Panc1 (cell line): ENCODE measurements around the gene SMPX. TPM values are rescaled to one million over a fixed set of nuclear protein-coding genes. Genes with fewer than 3 reads are reported as not detected.

Experiments
- ATAC-seq: fragments of 200-7000 bp; cut with Tn5 transposase; 2 replicates; pipeline ENCODE4 v1.9.1; 2020; ENCODE audit warnings: mild to moderate bottlenecking, moderate library complexity
- BruUV-seq: library from RNA; stranded (reverse); fragments of 400-500 nt; replicated peaks from 2 replicates; lab custom pipeline; 2021; lab: Mats Ljungman, UMichigan
- CTCF ChIA-PET: fragments of 300-600 bp; sonication (Branson Sonifier 250); formaldehyde crosslinking; loops from one replicate; lab custom pipeline; 2022; ENCODE audit warnings: antibody characterized with exemption; lab: Charles Lee
- POLR2A ChIA-PET: fragments of 300-600 bp; sonication (Branson Sonifier 250); formaldehyde crosslinking; loops from one replicate; lab custom pipeline; 2022; ENCODE audit warnings: antibody characterized with exemption; lab: Charles Lee
- DNase-seq: peaks from one replicate; pipeline ENCODE4 v3.0.0-alpha.2; 2010; ENCODE audit warnings: low read depth, low spot score
- H3K27ac ChIP-seq: 2 replicates; pipeline ENCODE4 v1.5.1; 2011; ENCODE audit warnings: mild to moderate bottlenecking, low read length, inconsistent platforms
- H3K27me3 ChIP-seq: fragments of 200-500 bp; sonication (Bioruptor generic); 2 replicates; pipeline ENCODE4 v1.6.0; 2014; ENCODE audit warnings: low read length, inconsistent platforms; ENCODE audit not compliant: control insufficient read depth, insufficient read depth
- H3K36me3 ChIP-seq: fragments of 200-500 bp; sonication (Bioruptor generic); 2 replicates; pipeline ENCODE4 v1.5.1; 2014; ENCODE audit warnings: inconsistent platforms, mild to moderate bottlenecking, low read length, moderate library complexity; ENCODE audit not compliant: control insufficient read depth, insufficient read depth
- H3K4me1 ChIP-seq: 2 replicates; pipeline ENCODE4 v1.5.1; 2011; ENCODE audit warnings: inconsistent platforms, mild to moderate bottlenecking, low read length, moderate library complexity; ENCODE audit not compliant: control insufficient read depth, insufficient read depth
- H3K4me3 ChIP-seq, 2 experiments: 2 replicates each; pipeline ENCODE4 v1.5.1; 2011 to 2012; ENCODE audit warnings: low read depth in 2 of 2, low read length in 2 of 2, mild to moderate bottlenecking in 2 of 2, inconsistent platforms in 1 of 2, moderate library complexity in 1 of 2
- H3K9me3 ChIP-seq: fragments of 200-500 bp; sonication (Bioruptor generic); 2 replicates; pipeline ENCODE4 v1.5.1; 2014; ENCODE audit warnings: low read depth, mild to moderate bottlenecking, inconsistent platforms, low read length, moderate library complexity; ENCODE audit not compliant: control insufficient read depth, insufficient read depth
- POLR2AphosphoS5 ChIP-seq: IDR thresholded peaks from 2 replicates; pipeline ENCODE4 v1.6.1; 2012; ENCODE audit warnings: mild to moderate bottlenecking, low read depth, low read length, moderate library complexity
- SIN3A ChIP-seq: IDR thresholded peaks from 2 replicates; pipeline ENCODE4 v1.6.1; 2012; ENCODE audit warnings: low read depth, mild to moderate bottlenecking, low read length, moderate library complexity, borderline replicate concordance; ENCODE audit not compliant: insufficient read depth
- TCF7L2 ChIP-seq: IDR thresholded peaks from 2 replicates; pipeline ENCODE4 v1.6.1; 2011; ENCODE audit warnings: mild to moderate bottlenecking, low read depth, low read length, inconsistent platforms
- in situ Hi-C: cut with HindIII; loops from 2 replicates; pipeline ENCODE4 v1.10.0; 2016; ENCODE audit warnings: low sequenced_read_pairs, low pct_unique_long_range_greater_than_20kb
- intact Hi-C: fragments of 100-400 bp; cut with micrococcal nuclease; formaldehyde crosslinking; loops from one replicate; pipeline ENCODE4 v1.10.0; 2022; ENCODE audit not compliant: unreplicated experiment
- total RNA-seq: library from RNA; stranded (reverse); gene quantifications from one replicate; pipeline ENCODE4 v1.2.1, GENCODE V29; 2021; ENCODE audit not compliant: unreplicated experiment
- TF ChIP-seq, protein P1 (sequence below): fragments of 450-650 bp; IDR thresholded peaks from 2 replicates; pipeline ENCODE4 v1.5.1; 2017; ENCODE audit warnings: mild to moderate bottlenecking
- TF ChIP-seq, protein P2 (sequence below), 2 experiments: IDR thresholded peaks; 2 replicates each; pipeline ENCODE4 v1.6.1; 2011 to 2012; ENCODE audit warnings: low read depth in 2 of 2, control low read depth in 1 of 2, low read length in 1 of 2, mild to moderate bottlenecking in 1 of 2, moderate library complexity in 1 of 2; ENCODE audit not compliant: insufficient read depth in 1 of 2

SMPX gene
- total RNA-seq, 1 experiment from 2014 or later = not detected

DNA sequence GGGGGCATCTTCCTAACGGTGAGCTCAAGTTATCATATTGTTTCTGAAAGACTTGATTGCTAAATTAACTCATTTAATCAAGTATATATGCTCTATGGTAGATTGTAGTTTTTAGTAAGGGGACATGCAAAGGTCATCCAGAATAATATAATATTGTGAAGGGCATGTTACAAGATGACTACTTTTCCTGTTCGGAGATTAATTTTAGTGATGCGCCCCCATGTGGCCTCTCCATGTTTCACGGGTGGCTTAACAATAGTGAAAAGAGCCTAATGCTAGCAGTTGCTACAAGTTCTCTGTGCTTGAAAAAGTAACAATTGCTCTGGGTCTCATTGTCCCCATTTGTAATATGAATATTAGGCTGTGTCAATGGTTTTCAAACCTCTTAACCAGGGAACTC, 12.2 kb downstream of the SMPX start:
- ChIA-PET CTCF (no interaction called here), POLR2A (no interaction called here)
- TF ChIP-seq, protein P1, sequence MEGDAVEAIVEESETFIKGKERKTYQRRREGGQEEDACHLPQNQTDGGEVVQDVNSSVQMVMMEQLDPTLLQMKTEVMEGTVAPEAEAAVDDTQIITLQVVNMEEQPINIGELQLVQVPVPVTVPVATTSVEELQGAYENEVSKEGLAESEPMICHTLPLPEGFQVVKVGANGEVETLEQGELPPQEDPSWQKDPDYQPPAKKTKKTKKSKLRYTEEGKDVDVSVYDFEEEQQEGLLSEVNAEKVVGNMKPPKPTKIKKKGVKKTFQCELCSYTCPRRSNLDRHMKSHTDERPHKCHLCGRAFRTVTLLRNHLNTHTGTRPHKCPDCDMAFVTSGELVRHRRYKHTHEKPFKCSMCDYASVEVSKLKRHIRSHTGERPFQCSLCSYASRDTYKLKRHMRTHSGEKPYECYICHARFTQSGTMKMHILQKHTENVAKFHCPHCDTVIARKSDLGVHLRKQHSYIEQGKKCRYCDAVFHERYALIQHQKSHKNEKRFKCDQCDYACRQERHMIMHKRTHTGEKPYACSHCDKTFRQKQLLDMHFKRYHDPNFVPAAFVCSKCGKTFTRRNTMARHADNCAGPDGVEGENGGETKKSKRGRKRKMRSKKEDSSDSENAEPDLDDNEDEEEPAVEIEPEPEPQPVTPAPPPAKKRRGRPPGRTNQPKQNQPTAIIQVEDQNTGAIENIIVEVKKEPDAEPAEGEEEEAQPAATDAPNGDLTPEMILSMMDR = peak; percentile 58; the same call in 1 of the 2 replicates
- no peak for TF ChIP-seq POLR2AphosphoS5
- Histone ChIP-seq H3K27me3 (no peaks in the 10 kb centered on the region), H3K36me3 (no peaks in the 10 kb centered on the region), H3K27ac (no peak overlapping the region), H3K9me3 (no peaks in the 10 kb centered on the region), H3K4me3 (no peak overlapping the region), H3K4me1 (no peaks in the 10 kb centered on the region)
- DNase-seq (no peak), ATAC-seq (no peak)
- no TSS peak for BruUV-seq
- intact Hi-C loops (no loop called here), in situ Hi-C loops (no loop called here)

DNA sequence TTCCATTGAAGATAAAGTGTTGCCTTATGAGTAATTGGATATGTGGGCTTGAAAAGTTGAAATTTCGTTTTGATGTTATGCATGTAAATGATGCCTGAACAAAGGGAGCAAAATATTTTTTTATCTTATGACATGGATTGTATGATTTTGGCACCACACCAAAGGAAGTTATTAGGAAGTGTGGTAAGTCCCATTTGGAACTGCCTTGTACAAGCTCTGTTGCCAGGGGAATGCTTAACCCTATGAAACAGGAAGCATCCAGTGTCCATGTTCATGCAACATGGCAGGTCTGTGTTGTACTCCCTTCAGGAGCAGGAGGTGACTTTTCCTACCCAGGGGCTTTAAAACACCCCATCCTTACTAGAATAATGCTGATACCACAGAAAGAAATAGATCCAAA, 13.2 kb downstream of the SMPX start:
- H3K27ac ChIP-seq = no peak overlapping the region
- ChIA-PET CTCF (no interaction called here), POLR2A (no interaction called here)
- no peaks in the 10 kb centered on the region for H3K4me1 ChIP-seq
- DNase-seq (no peak), ATAC-seq (no peak)
- no peak overlapping the region for H3K4me3 ChIP-seq
- in situ Hi-C loops = no loop called here
- BruUV-seq = no TSS peak
- no peaks in the 10 kb centered on the region for H3K36me3 ChIP-seq
- TF ChIP-seq, protein P1 = no peak
- TF ChIP-seq POLR2AphosphoS5 (no peak), SIN3A (no peak), TCF7L2 (no peak)
- TF ChIP-seq, protein P2, sequence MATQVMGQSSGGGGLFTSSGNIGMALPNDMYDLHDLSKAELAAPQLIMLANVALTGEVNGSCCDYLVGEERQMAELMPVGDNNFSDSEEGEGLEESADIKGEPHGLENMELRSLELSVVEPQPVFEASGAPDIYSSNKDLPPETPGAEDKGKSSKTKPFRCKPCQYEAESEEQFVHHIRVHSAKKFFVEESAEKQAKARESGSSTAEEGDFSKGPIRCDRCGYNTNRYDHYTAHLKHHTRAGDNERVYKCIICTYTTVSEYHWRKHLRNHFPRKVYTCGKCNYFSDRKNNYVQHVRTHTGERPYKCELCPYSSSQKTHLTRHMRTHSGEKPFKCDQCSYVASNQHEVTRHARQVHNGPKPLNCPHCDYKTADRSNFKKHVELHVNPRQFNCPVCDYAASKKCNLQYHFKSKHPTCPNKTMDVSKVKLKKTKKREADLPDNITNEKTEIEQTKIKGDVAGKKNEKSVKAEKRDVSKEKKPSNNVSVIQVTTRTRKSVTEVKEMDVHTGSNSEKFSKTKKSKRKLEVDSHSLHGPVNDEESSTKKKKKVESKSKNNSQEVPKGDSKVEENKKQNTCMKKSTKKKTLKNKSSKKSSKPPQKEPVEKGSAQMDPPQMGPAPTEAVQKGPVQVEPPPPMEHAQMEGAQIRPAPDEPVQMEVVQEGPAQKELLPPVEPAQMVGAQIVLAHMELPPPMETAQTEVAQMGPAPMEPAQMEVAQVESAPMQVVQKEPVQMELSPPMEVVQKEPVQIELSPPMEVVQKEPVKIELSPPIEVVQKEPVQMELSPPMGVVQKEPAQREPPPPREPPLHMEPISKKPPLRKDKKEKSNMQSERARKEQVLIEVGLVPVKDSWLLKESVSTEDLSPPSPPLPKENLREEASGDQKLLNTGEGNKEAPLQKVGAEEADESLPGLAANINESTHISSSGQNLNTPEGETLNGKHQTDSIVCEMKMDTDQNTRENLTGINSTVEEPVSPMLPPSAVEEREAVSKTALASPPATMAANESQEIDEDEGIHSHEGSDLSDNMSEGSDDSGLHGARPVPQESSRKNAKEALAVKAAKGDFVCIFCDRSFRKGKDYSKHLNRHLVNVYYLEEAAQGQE (IDR thresholded peaks at IDR 0.05; ENCODE audit: insufficient read depth in 1 of 2, low read depth in 2 of 2, low read length in 1 of 2) = no peak
- intact Hi-C loops = no loop called here
- no peaks in the 10 kb centered on the region for H3K27me3 ChIP-seq
- H3K9me3 ChIP-seq = no peaks in the 10 kb centered on the region
